HCT116 (cell line): ENCODE results near the gene PABPC3. TPM values are rescaled to one million over a fixed set of nuclear protein-coding genes. Genes with fewer than 3 reads are reported as not detected.

Source experiments
- ATAC-seq: fragments of 200-7000 bp; cut with Tn5 transposase; 2 replicates; pipeline ENCODE4 v1.9.1; 2020; ENCODE audit warnings: mild to moderate bottlenecking, moderate library complexity
- BruUV-seq: library from RNA; stranded (reverse); fragments of 400-500 nt; replicated peaks from 2 replicates; lab custom pipeline; 2021; lab: Mats Ljungman, UMichigan
- CTCF ChIA-PET: fragments of 300-600 bp; sonication (Branson Sonifier 250); formaldehyde crosslinking; loops from one replicate; lab custom pipeline; 2021; ENCODE audit warnings: antibody characterized with exemption; lab: Charles Lee
- POLR2A ChIA-PET: fragments of 300-600, 350-600 bp; sonication (Branson Sonifier 250); formaldehyde crosslinking; loops from one replicate; lab custom pipeline; 2021; ENCODE audit warnings: antibody characterized with exemption; lab: Charles Lee
- RAD21 ChIA-PET, 2 experiments: fragments of 300-600 bp; sonication (Branson Sonifier 250); formaldehyde crosslinking; loops; one replicate each; lab custom pipeline; 2023; ENCODE audit warnings: low total read pairs in 2 of 2; ENCODE audit not compliant: uncharacterized antibody in 2 of 2, unreplicated experiment in 2 of 2, low non-redundant PET in 1 of 2; lab: Charles Lee
- DNase-seq: peaks from one replicate; pipeline ENCODE4 v3.0.0-alpha.2; 2010; ENCODE audit warnings: low read depth, low spot score
- H2AFZ ChIP-seq: fragments of 200-600 bp; shearing (Covaris generic), sonication (generic); 2 replicates; pipeline ENCODE4 v1.6.1; 2017; ENCODE audit warnings: low read depth, mixed run types, mixed read lengths, antibody characterized with exemption, low read length; ENCODE audit not compliant: poor library complexity, severe bottlenecking
- H3K27ac ChIP-seq: 2 replicates; pipeline ENCODE4 v1.5.1; 2012; ENCODE audit warnings: low read depth, low read length
- H3K27me3 ChIP-seq: fragments of 200-600 bp; sonication (generic); 2 replicates; pipeline ENCODE4 v1.6.1; 2016; ENCODE audit warnings: mixed run types, low read length, mixed read lengths; ENCODE audit not compliant: insufficient read depth
- H3K36me3 ChIP-seq, 2 experiments: fragments of 200-500 bp in 1 of 2; fragments of 200-600 bp in 1 of 2; sonication (Bioruptor generic) in 1 of 2; sonication (generic) in 1 of 2; 2 replicates each; pipeline versions ENCODE4 v1.5.1 to v1.6.1; 2014 to 2016; ENCODE audit warnings: low read length in 2 of 2, inconsistent platforms in 1 of 2, mixed read lengths in 1 of 2, mixed run types in 1 of 2; ENCODE audit not compliant: insufficient read depth in 2 of 2, control insufficient read depth in 1 of 2
- H3K4me1 ChIP-seq, 2 experiments: fragments of 200-600 bp in 1 of 2; sonication (generic) in 1 of 2; 2 replicates each; pipeline versions ENCODE4 v1.5.1 to v1.6.1; 2012 to 2017; ENCODE audit warnings: low read length in 2 of 2, inconsistent platforms in 1 of 2, mild to moderate bottlenecking in 1 of 2, mixed read lengths in 1 of 2, mixed run types in 1 of 2, moderate library complexity in 1 of 2; ENCODE audit not compliant: insufficient read depth in 2 of 2, control insufficient read depth in 1 of 2
- H3K4me2 ChIP-seq: fragments of 200-600 bp; sonication (generic); 2 replicates; pipeline ENCODE4 v1.6.1; 2017; ENCODE audit warnings: mixed run types, low read length, mixed read lengths
- H3K4me3 ChIP-seq, 2 experiments: fragments of 200-600 bp in 1 of 2; sonication (generic) in 1 of 2; replicated peaks in 1 of 2; 2 replicates each; pipeline ENCODE4 v1.5.1; 2011 to 2016; ENCODE audit warnings: low read length in 2 of 2, control low read depth in 1 of 2, low read depth in 1 of 2, mild to moderate bottlenecking in 1 of 2, mixed read lengths in 1 of 2, mixed run types in 1 of 2
- H3K79me2 ChIP-seq: fragments of 200-600 bp; sonication (generic); 2 replicates; pipeline ENCODE4 v1.6.1; 2017; ENCODE audit warnings: mild to moderate bottlenecking, mixed run types, low read length, moderate library complexity, mixed read lengths; ENCODE audit not compliant: insufficient read depth
- H3K9ac ChIP-seq: fragments of 200-600 bp; sonication (generic); 2 replicates; pipeline ENCODE4 v1.6.1; 2016; ENCODE audit warnings: low read length, mixed read lengths
- H3K9me2 ChIP-seq: fragments of 200-600 bp; sonication (generic), shearing (Covaris generic); 2 replicates; pipeline ENCODE4 v1.6.1; 2017; ENCODE audit warnings: mixed run types, mild to moderate bottlenecking, moderate library complexity; ENCODE audit not compliant: insufficient read depth
- H3K9me3 ChIP-seq, 2 experiments: fragments of 200-500 bp in 1 of 2; fragments of 200-600 bp in 1 of 2; sonication (Bioruptor generic) in 1 of 2; sonication (generic) in 1 of 2; 2 replicates each; pipeline ENCODE4 v1.6.1; 2014 to 2017; ENCODE audit warnings: low read length in 2 of 2, mixed read lengths in 2 of 2, inconsistent platforms in 1 of 2, low read depth in 1 of 2, mild to moderate bottlenecking in 1 of 2, mixed run types in 1 of 2, moderate library complexity in 1 of 2; ENCODE audit not compliant: control insufficient read depth in 1 of 2, insufficient read depth in 1 of 2
- H4K20me1 ChIP-seq: fragments of 200-600 bp; sonication (generic), shearing (Covaris generic); 2 replicates; pipeline ENCODE4 v1.6.1; 2017; ENCODE audit warnings: mixed run types, mild to moderate bottlenecking, moderate library complexity; ENCODE audit not compliant: insufficient read depth
- CBX3 ChIP-seq: IDR thresholded peaks from 2 replicates; pipeline ENCODE4 v1.6.1; 2012; ENCODE audit warnings: low read depth
- CEBPB ChIP-seq: IDR thresholded peaks from 2 replicates; pipeline ENCODE4 v1.6.1; 2012; ENCODE audit warnings: low read depth
- EGR1 ChIP-seq: IDR thresholded peaks from 2 replicates; pipeline ENCODE4 v1.6.1; 2012; ENCODE audit warnings: low read depth
- ELF1 ChIP-seq: IDR thresholded peaks from 2 replicates; pipeline ENCODE4 v1.6.1; 2012; ENCODE audit warnings: low read depth, borderline replicate concordance
- JUND ChIP-seq: IDR thresholded peaks from 2 replicates; pipeline ENCODE4 v1.6.1; 2012
- POLR2A ChIP-seq: IDR thresholded peaks from 2 replicates; pipeline ENCODE4 v1.7.0; 2011; ENCODE audit warnings: borderline replicate concordance; ENCODE audit not compliant: insufficient read depth, insufficient read length; ENCODE audit errors: extremely low read depth
- POLR2AphosphoS5 ChIP-seq: IDR thresholded peaks from 2 replicates; pipeline ENCODE4 v1.6.1; 2011; ENCODE audit warnings: mild to moderate bottlenecking, low read depth, low read length, moderate library complexity
- RAD21 ChIP-seq: IDR thresholded peaks from 2 replicates; pipeline ENCODE4 v1.6.1; 2012; ENCODE audit warnings: low read depth, mild to moderate bottlenecking
- SIN3A ChIP-seq: IDR thresholded peaks from 2 replicates; pipeline ENCODE4 v1.6.1; 2012; ENCODE audit warnings: low read depth
- SRF ChIP-seq: IDR thresholded peaks from 2 replicates; pipeline ENCODE4 v1.6.1; 2012; ENCODE audit warnings: low read depth
- TCF7L2 ChIP-seq: IDR thresholded peaks from 2 replicates; pipeline ENCODE4 v1.7.0; 2011; ENCODE audit warnings: borderline replicate concordance, inconsistent platforms; ENCODE audit not compliant: insufficient read depth, insufficient read length; ENCODE audit errors: extremely low read depth
- ZFX ChIP-seq: fragments of 450-650 bp; IDR thresholded peaks from 2 replicates; pipeline ENCODE4 v1.6.1; 2017
- ZNF274 ChIP-seq: fragments of 200-500 bp; sonication (Bioruptor generic); IDR thresholded peaks from 2 replicates; pipeline ENCODE4 v1.6.1; 2014; ENCODE audit warnings: mild to moderate bottlenecking, low read depth, low read length, inconsistent platforms
- intact Hi-C: fragments of 100-400 bp; cut with micrococcal nuclease; formaldehyde crosslinking; loops from 2 replicates; pipeline ENCODE4 v1.10.0; 2022
- total RNA-seq: library from RNA; stranded (reverse); gene quantifications from one replicate; pipeline ENCODE4 v1.2.1, GENCODE V29; 2021; ENCODE audit not compliant: unreplicated experiment

PABPC3 gene
- total RNA-seq, 1 experiment from 2014 or later, result 0.59 TPM

GRCh38 chr13:25046985-25047511, 48.9 kb upstream of the PABPC3 start:
- TF ChIP-seq TCF7L2, result no peak
- TF ChIP-seq SRF, result no peak
- TF ChIP-seq SIN3A, result no peak
- TF ChIP-seq EGR1, result no peak
- TF ChIP-seq ELF1, result no peak
- no peak for TF ChIP-seq RAD21
- no peak for TF ChIP-seq POLR2AphosphoS5
- TF ChIP-seq CBX3, result no peak
- TF ChIP-seq CEBPB, result no peak
- TF ChIP-seq, all 23 proteins: peak for 0
- BruUV-seq, result no TSS peak
- Histone ChIP-seq H4K20me1 (no peaks in the 10 kb centered on the region), H3K4me1 (no peaks in the 10 kb centered on the region), H3K9ac (no peak overlapping the region), H3K4me2 (no peak overlapping the region), H3K9me3 (0 out of 4 replicates have a peak, but pooled peaks cover 0 to 3% of the 10 kb centered on the region in 2 experiments), H3K9me2 (no peaks in the 10 kb centered on the region), H3K27me3 (peaks cover 13% of the 10 kb centered on the region), H3K4me3 (no peak overlapping the region), H3K27ac (no peak overlapping the region), H3K36me3 (no peaks in the 10 kb centered on the region), H2AFZ (no peak overlapping the region), H3K79me2 (no peaks in the 10 kb centered on the region)
- ChIA-PET POLR2A (no interaction called here), RAD21 (no interaction called here), CTCF (interaction anchor here (0.9 kb wide), 1 partner anchor 10 kb away, joined by 3 read pairs; no protein-coding TSS in a partner anchor)
- DNase-seq (no peak), ATAC-seq (no peak)
- intact Hi-C loops, result no loop called here

- no peak for ATAC-seq
- no TSS peak for BruUV-seq
These were observed 44.9 kb upstream of the PABPC3 start for GRCh38 chr13:25051065-25051464.

More at GRCh38 chr13:25051065-25051464, 44.9 kb upstream of the PABPC3 start:
- H3K9ac ChIP-seq, result no peak overlapping the region
- POLR2A ChIA-PET, result no interaction called here
- no peak overlapping the region for H2AFZ ChIP-seq
- H3K9me3 ChIP-seq, result 0 out of 4 replicates have a peak, but pooled peaks cover 0 to 3% of the 10 kb centered on the region in 2 experiments
- peaks cover under 1% of the 10 kb centered on the region; the same call in 1 of the 2 replicates for H3K27me3 ChIP-seq
- no peak for DNase-seq
- H3K4me1 ChIP-seq, result no peaks in the 10 kb centered on the region
- H3K4me3 ChIP-seq, result no peak overlapping the region
- H3K4me2 ChIP-seq, result no peak overlapping the region
- H3K79me2 ChIP-seq, result no peaks in the 10 kb centered on the region
- TF ChIP-seq TCF7L2 (no peak), CEBPB (no peak), JUND (no peak), SRF (no peak), ZNF274 (no peak), ZFX (no peak), POLR2A (no peak)
- H3K36me3 ChIP-seq, result no peaks in the 10 kb centered on the region
- H3K27ac ChIP-seq, result no peak overlapping the region
- CTCF ChIA-PET, result no interaction called here
- RAD21 ChIA-PET, result no interaction called here
- H3K9me2 ChIP-seq, result no peaks in the 10 kb centered on the region
- H4K20me1 ChIP-seq, result no peaks in the 10 kb centered on the region
- intact Hi-C loops, result no loop called here
